GM18951 (cell line): ENCODE results near the gene TECR.
"Not testable (repeated sequence)": the region's sequence is repeated elsewhere in the genome, so short reads cannot be mapped to it uniquely, and the experiment has no call there.

ENCODE experiments used
- POLR2A ChIP-seq: IDR thresholded peaks from 4 replicates; pipeline ENCODE4 v1.6.1; 2011; ENCODE audit warnings: mild to moderate bottlenecking; ENCODE audit not compliant: insufficient read length, insufficient read depth; ENCODE audit errors: extremely low read depth
- in situ Hi-C: fragments of 300-500 bp; cut with MboI; formaldehyde crosslinking; loops from one replicate; pipeline ENCODE4 v1.12.0; 2022; ENCODE audit warnings: low sequenced_read_pairs, mixed read lengths, inconsistent platforms; ENCODE audit not compliant: unreplicated experiment

Gene TECR

DNA sequence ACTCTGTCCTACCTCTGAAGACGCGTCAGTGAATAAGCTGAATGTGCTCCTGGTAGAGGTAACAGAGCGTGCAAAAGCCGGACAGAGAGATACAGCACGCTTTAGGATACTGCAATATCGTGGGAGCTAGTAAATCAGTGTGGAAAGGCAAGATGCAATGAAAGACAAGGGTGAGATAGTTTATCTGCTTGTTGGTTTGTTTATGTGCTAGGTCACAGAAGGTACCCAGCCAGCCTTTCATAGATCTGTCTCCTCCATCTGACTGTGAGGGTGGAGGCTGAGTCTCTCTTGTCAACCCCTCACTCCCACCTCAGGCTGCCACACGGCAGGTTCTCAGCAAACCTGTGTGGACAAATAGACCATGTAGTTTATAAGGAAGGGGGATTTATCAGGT is 32.6 kb upstream of the TECR start:
- in situ Hi-C loops, result loop anchor here (25.0 kb wide), 1 partner anchor 310 kb away; no protein-coding TSS in a partner anchor
- no peak for TF ChIP-seq POLR2A

DNA sequence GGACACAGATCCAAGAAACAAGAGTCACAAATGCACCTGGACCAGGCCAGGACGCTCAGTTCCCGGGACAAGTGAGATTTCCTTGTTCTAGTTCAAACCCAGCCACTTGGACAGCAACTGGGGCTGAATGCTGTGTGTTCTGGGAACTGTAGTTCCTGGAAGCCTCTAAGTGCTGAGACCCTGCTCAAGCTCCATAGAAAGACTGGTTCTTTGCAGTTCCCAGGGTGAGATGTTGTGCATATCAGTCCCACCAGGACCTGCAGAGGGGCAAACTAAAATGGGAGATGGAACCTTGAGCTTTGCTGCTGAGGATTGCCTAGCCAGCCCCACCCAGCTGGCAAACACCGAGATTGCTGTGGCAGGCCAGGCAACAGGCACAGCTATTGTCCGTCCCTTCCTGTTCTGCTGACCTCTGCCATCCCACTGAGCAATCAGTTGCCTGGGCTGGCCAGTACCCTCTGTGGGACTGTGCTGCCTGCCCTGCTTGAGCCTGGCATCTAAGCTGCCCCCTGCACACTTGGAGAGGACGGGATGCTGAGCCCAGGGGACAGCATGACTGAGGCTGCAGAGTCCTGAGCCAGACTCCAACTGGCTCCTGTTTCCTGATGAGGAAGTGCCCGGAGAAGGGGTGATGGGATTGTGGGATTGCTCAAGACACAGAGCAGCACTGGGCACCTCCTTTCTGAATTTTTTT is 32.0 kb upstream of the TECR start:
- in situ Hi-C loops, result loop anchor here (25.0 kb wide), 1 partner anchor 310 kb away; no protein-coding TSS in a partner anchor
- no peak for TF ChIP-seq POLR2A

DNA sequence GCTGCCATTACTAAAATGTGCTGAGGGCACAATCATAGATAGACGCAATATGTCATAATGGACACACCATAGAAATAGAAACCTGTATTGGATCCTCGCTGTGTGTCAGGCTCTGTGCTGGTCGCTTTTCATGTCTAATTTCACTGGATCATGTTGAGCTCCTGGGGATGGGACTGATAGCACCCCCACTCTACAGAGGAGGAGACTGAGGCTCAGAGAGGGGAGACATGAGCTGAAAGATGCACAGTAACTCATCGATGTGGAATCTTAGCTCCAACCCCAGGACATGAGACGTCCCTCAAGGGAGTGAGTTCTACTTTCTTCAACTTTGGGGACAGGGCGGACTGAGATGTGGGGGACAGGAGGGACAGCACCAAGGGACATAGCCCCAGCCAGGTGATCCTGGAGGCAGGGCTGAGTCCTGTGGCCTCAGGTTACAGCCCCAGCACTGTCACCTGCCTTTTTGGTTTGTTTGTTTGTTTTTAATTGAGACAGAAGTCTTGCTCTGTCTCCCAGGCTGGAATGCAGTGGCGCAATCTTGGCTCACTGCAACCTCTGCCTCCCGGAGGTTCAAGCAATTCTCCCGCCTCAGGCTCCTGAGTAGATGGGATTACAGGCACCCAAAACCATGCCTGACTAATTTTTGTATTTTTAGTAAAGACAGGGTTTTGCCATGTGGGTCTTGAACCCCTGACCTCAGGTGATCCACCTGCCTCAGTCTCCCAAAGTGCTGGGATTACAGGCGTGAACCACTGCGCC is 26.9 kb upstream of the TECR start:
- no peak for TF ChIP-seq POLR2A
- in situ Hi-C loops, result no loop called here

DNA sequence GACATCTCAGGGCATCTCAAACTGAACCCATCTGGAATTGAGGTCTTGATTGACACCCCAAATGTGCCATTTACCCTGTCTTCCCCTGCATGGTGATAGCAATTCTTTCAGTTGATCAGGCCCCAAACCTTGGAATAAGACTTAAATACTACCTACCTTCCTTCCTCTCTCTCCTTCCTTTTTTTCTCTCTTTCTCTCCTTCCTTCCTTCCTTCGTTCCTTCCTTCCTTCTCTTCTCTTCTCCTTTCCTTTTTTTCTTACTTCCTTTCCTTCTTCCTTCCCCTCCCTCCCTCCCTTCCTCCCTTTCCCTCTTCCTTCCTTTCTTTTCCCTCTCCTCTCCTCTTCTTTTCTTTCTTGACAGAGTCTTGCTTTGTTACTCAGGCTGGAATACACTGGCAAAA is 26.1 kb upstream of the TECR start:
- in situ Hi-C loops, result no loop called here

DNA sequence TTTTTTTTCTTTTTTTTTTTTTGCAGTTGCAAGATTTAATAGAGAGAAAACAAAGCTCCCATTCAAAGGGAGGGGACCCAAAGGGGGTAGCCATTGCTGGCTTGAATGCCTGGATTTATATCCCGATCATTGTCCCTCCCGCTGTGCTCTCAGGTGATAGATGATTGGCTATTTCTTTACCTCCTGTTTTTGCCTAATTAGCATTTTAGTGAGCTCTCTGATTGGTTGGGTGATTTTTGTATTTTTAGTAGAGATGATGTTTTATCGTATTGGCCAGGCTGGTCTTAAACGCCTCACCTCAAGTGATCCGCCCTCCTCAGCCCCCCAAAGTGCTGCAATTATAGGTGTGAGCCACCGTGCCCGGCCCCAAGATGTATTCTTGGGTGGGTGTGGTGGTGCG is 24.8 kb upstream of the TECR start:
- in situ Hi-C loops, result not testable (repeated sequence)

More for the DNA sequence above, 26.1 kb upstream of the TECR start:
- TF ChIP-seq POLR2A, result no peak

DNA sequence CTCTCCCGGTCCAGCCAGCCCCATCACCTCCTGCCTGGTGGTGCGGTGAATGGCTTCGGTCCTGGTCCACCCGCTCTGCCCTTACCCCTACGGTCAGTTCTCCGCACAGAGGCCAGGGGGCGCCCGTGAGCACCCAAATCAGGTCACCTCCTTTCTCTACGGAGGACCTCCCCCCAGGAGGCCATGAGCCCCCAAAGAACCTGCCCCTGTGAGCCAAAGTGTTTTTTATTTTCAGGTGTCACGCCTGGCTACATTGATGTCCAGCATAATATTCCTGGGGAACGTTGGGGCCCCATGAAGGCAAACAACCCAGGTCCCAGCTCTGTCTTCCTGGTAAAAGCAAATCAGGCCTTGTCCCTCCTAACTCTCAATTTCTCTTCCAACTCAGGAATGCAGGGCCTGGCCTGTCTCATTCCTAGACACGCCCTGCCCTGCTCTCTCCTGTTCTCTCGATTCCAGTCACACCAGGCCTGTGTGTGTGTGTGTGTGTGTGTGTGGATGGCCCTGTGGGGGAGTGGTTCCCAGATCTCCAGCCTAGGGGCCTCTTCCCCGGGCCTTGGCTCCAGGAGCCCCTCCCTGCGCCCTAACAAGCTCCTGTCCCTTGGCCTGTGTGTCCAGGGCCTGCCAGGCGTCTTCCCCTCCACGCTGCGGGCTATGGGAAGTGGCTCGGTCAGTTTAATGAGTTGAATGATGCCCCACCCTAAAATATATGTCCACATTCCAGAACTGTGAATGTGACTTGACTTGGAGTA is 23.7 kb upstream of the TECR start:
- in situ Hi-C loops, result no loop called here
- no peak for TF ChIP-seq POLR2A

DNA sequence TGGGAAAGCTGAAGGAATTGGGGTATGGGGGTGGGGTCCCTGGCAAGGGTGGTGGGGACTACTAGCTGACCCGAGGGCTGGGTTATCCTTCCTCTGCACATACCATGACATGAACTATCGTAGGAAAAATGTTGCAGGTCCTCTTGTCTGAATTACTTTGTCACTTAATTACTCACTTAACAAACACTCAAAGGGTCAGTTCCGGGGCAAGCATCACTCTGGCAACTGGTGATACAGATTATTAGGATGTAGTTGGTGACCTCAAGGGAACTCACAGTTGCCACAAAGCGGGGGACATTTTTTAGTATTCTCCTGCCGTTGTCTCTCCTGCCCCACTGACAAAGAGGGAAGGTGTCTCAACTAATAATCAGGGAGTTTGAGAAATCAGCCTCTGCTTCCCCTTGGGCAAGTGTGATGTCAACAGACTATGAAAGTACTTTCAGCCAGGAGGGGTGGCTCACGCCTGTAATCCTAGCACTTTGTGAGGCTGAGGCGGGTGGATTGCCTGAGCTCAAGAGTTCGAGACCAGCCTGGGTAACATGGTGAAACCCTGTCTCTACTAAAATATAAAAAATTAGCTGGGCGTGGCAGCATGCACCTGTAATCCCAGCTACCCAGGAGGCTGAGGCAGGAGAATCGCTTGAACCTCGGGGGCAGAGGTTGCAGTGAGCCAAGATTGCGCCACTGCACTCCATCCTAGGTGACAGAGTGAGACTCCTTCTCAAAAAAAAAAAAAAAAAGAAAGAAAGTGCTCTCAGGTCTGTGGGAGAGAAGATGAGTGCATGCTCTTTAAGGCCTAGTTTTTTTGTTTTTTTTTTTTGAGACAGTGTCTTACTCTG is 21.5 kb upstream of the TECR start:
- TF ChIP-seq POLR2A, result no peak
- in situ Hi-C loops, result no loop called here

DNA sequence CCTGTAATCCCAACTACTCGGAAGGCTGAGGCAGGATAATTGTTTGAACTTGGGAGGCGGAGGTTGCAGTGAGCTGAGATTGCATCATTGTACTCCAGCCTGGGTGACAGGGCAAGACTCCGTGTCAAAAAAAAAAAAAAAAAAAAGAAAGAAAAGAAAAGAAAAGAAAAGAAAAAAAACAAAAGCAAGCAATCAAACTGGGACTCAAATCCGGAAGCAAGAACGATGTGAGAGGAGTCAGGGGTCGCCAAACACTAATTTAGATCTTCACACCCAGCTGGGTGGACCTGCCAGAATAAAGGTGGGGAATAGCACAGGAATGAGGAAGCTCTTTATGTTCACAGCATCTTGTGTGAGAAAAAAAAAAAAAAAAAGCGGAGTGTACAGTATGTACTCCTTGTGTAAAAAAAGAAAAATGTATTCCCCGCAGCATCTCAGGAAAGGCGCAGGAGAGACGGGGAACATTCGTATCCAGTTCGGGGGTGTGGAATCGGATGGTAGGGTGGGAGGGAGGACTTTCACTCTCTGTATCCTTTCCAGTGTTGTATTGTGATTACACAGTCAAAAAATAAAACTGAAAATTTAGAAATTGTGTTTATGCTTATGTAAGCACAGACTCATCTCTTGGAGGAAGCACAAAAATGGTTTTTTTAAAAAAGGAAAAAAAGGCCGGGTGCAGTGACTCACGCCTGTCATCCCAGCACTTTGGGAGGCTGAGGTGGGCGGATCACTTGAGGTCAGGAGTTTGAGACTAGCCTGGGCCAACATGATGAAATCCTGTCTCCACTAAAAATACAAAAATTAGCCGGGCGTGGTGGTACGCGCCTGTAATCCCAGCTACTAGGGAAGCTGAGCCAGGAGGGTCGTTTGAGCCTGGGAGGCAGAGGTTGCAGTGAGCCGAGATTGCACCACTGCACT is 18.8 kb upstream of the TECR start:
- TF ChIP-seq POLR2A, result no peak
- in situ Hi-C loops, result no loop called here

DNA sequence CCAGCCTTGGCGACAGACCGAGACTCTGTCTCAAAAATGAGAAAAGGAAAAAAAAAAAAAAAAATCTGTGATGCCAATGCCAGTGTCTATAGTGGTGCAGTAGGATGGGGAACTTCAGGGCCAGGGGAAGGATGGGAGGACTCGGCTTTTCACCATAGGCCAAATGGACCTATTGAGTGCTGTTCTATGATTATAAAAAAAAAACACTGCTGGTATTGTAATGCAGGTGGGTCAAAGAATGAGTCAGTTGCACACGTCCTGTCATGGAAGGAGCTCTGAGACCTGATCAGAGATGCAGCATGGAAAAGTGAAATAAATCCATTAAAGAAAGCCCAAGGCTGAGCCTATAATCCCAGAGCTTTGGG is 18.2 kb upstream of the TECR start:
- in situ Hi-C loops, result no loop called here
- no peak for TF ChIP-seq POLR2A

DNA sequence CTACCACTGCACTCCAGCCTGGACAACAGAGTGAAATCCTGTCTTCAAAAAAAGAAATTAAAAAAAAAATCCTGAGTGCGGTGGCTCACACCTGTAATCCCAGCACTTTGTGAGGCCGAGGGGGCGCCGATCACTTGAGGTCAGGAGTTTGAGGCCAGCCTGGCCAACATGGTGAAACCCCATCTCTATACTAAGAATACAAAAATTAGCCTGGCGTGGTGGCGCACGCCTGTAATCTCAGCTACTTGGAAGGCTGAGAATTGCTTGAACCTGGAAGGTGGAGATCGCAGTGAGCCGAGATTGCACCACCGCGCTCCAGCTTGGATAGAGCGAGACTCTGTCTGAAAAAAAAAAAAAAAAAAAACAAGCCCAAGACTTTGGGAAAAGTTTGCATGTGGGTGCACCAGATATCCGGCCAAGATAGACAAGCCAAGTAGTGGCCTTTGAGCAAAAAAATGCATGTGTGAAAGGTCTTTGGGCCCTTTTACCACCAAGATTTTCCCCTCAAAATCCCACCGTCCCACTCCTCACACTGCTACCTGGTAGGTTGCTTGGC is 16.9 kb upstream of the TECR start:
- no peak for TF ChIP-seq POLR2A
- in situ Hi-C loops, result no loop called here

DNA sequence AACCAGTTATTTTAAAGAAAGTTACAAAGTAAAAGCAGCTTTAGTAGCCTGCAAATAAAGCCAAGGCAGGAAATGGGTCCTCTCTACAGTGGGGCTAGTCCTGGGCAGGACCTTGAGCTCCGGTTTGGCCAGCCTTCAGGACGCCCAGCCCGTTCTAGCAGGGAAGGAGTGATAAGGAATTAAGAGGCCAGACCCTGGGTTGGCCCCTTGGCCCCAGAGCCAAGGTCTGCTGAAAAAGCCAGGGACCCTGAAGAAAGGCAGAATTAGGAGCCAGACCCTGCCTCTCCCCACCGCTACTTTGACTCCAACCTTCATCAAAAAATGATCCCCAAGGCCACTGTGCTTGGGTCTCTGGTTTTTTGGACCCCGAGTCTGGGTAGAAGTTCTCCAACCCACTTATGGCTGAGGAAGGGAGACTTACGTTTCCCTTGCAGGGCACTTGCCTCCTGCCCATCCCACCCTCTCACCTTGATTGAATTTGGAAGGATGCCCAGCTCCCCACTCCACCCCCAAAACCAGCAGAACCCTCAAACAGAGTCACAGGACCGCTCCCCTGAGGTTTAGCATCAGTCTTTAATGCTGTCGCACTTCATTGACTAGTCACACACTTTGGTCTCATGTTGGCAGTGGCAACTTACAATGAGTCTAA is 15.1 kb upstream of the TECR start:
- in situ Hi-C loops, result no loop called here
- TF ChIP-seq POLR2A, result no peak
